ENCODE results near the gene ABLIM2. TPM values are rescaled to one million over a fixed set of nuclear protein-coding genes. Genes with fewer than 3 reads are reported as not detected.

Gene ABLIM2
- polyA plus RNA-seq, 2 of the 4 experiments (the other 2 are of a cell fraction) = 0.21 to 0.40 TPM

GRCh38 chr4:8167291-8167690 is 8.7 kb upstream of the ABLIM2 start:
- TF ChIP-seq, protein P1, sequence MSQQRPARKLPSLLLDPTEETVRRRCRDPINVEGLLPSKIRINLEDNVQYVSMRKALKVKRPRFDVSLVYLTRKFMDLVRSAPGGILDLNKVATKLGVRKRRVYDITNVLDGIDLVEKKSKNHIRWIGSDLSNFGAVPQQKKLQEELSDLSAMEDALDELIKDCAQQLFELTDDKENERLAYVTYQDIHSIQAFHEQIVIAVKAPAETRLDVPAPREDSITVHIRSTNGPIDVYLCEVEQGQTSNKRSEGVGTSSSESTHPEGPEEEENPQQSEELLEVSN (IDR thresholded peaks at IDR 0.05; ENCODE audit: borderline replicate concordance, low read depth) = no peak
- TF ChIP-seq CBX2 (IDR thresholded peaks at IDR 0.05; ENCODE audit: borderline replicate concordance, low read depth) = no peak
- TF ChIP-seq, protein P2, sequence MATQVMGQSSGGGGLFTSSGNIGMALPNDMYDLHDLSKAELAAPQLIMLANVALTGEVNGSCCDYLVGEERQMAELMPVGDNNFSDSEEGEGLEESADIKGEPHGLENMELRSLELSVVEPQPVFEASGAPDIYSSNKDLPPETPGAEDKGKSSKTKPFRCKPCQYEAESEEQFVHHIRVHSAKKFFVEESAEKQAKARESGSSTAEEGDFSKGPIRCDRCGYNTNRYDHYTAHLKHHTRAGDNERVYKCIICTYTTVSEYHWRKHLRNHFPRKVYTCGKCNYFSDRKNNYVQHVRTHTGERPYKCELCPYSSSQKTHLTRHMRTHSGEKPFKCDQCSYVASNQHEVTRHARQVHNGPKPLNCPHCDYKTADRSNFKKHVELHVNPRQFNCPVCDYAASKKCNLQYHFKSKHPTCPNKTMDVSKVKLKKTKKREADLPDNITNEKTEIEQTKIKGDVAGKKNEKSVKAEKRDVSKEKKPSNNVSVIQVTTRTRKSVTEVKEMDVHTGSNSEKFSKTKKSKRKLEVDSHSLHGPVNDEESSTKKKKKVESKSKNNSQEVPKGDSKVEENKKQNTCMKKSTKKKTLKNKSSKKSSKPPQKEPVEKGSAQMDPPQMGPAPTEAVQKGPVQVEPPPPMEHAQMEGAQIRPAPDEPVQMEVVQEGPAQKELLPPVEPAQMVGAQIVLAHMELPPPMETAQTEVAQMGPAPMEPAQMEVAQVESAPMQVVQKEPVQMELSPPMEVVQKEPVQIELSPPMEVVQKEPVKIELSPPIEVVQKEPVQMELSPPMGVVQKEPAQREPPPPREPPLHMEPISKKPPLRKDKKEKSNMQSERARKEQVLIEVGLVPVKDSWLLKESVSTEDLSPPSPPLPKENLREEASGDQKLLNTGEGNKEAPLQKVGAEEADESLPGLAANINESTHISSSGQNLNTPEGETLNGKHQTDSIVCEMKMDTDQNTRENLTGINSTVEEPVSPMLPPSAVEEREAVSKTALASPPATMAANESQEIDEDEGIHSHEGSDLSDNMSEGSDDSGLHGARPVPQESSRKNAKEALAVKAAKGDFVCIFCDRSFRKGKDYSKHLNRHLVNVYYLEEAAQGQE (IDR thresholded peaks at IDR 0.05) = no peak
- no peak for TF ChIP-seq MAX (IDR thresholded peaks at IDR 0.05)
- TF ChIP-seq NR3C1 (IDR thresholded peaks at IDR 0.05) = no peak
- TF ChIP-seq CEBPB (IDR thresholded peaks at IDR 0.05) = no peak
- no peak for TF ChIP-seq POLR2A (IDR thresholded peaks at IDR 0.05; ENCODE audit: low read length)
- TF ChIP-seq MYC (IDR thresholded peaks at IDR 0.05; ENCODE audit: borderline replicate concordance, low read length) = no peak
- TF ChIP-seq KDM1A (IDR thresholded peaks at IDR 0.05; ENCODE audit: low read depth) = no peak
- TF ChIP-seq, protein P3, sequence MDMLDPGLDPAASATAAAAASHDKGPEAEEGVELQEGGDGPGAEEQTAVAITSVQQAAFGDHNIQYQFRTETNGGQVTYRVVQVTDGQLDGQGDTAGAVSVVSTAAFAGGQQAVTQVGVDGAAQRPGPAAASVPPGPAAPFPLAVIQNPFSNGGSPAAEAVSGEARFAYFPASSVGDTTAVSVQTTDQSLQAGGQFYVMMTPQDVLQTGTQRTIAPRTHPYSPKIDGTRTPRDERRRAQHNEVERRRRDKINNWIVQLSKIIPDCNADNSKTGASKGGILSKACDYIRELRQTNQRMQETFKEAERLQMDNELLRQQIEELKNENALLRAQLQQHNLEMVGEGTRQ (IDR thresholded peaks at IDR 0.05) = no peak
- TF ChIP-seq EHMT2 (IDR thresholded peaks at IDR 0.05; ENCODE audit: low read depth) = no peak
- H3K27ac ChIP-seq = no peak overlapping the region
- peaks cover 8% of the 10 kb centered on the region for H3K9me3 ChIP-seq
- WGBS (ENCODE audit: missing lambda C conversion rate) = 9% methylated on average over 2 of the region's 2 CpGs
- ATAC-seq = no peak
- FAIRE-seq = no peak
- no peak overlapping the region for H3K4me2 ChIP-seq
- no peak overlapping the region for H3K4me3 ChIP-seq
- DNase-seq (ENCODE audit: low read depth in 1 of 2, low spot score in 1 of 2) = no peak
- ChIA-PET POLR2A (interaction anchor here (0.5 kb wide), 1 partner anchor 63 kb away, joined by 3 read pairs; no protein-coding TSS in a partner anchor), CTCF (interaction anchor here (0.8 kb wide), 1 partner anchor 9 kb away, joined by 4 read pairs; no protein-coding TSS in a partner anchor)
- H3K4me1 ChIP-seq = no peaks in the 10 kb centered on the region

- Histone ChIP-seq H3K4me2 (no peak overlapping the region), H3K27ac (no peak overlapping the region), H3K9me3 (peaks cover 8% of the 10 kb centered on the region), H3K4me1 (no peaks in the 10 kb centered on the region), H3K4me3 (no peak overlapping the region)
- ChIA-PET CTCF (no interaction called here), POLR2A (no interaction called here)
- no peak for FAIRE-seq
- TF ChIP-seq POLR2AphosphoS2 (conservative IDR thresholded peaks at IDR 0.05; ENCODE audit: low read length) (no peak), HOXB5 (CRISPR knock-in tag; IDR thresholded peaks at IDR 0.05) (no peak), EP300 (IDR thresholded peaks at IDR 0.05) (no peak), ELK1 (IDR thresholded peaks at IDR 0.05; ENCODE audit: low read depth, low read length) (no peak), HEYL (CRISPR knock-in tag; IDR thresholded peaks at IDR 0.05) (no peak), NR3C1 (IDR thresholded peaks at IDR 0.05) (no peak), NPAS2 (CRISPR knock-in tag; IDR thresholded peaks at IDR 0.05; ENCODE audit: borderline replicate concordance) (no peak), RFX5 (IDR thresholded peaks at IDR 0.05) (no peak), FOXS1 (CRISPR knock-in tag; IDR thresholded peaks at IDR 0.05) (no peak)
- TF ChIP-seq, protein P1 (IDR thresholded peaks at IDR 0.05; ENCODE audit: borderline replicate concordance, low read depth) = no peak
- TF ChIP-seq, protein P3 (IDR thresholded peaks at IDR 0.05) = no peak
- no peak for DNase-seq (ENCODE audit: low read depth in 1 of 2, low spot score in 1 of 2)
- 16% methylated on average over 4 of the region's 6 CpGs for WGBS (ENCODE audit: missing lambda C conversion rate)
- ATAC-seq = no peak
These were observed 6.8 kb upstream of the ABLIM2 start for GRCh38 chr4:8165374-8165896.
